ENCODE data around the gene AKT3. TPM values are rescaled to one million over a fixed set of nuclear protein-coding genes. Genes with fewer than 3 reads are reported as not detected.

The AKT3 gene
- total RNA-seq, 1 experiment from 2014 or later, result 31.9 TPM

- H3K4me3 Mint-ChIP-seq (ENCODE audit: unreplicated experiment), result no peak overlapping the region
- H3K27me3 Mint-ChIP-seq (ENCODE audit: insufficient read depth, unreplicated experiment), result no peaks in the 10 kb centered on the region
- no peak for TF ChIP-seq CTCF (IDR thresholded peaks at IDR 0.05; ENCODE audit: unreplicated experiment)
- H3K27ac Mint-ChIP-seq (ENCODE audit: low read depth, unreplicated experiment), result no peak overlapping the region
- no peak for DNase-seq (ENCODE audit: unreplicated experiment)
- BruUV-seq (replicated peaks), result no TSS peak
- ChIA-PET POLR2A (interaction anchor here (0.6 to 1.4 kb wide), 2 partner anchors 55 to 205 kb away, joined by 3 to 4 read pairs; no protein-coding TSS in a partner anchor), CTCF (interaction anchor here (0.6 kb wide), 2 partner anchors 145 to 1012 kb away, joined by 3 to 4 read pairs; no protein-coding TSS in a partner anchor)
- intact Hi-C loops (cut with micrococcal nuclease), result no loop called here
- H3K9me3 Mint-ChIP-seq (ENCODE audit: unreplicated experiment), result peaks cover 8% of the 10 kb centered on the region
- peaks cover 5% of the 10 kb centered on the region for H3K4me1 Mint-ChIP-seq (ENCODE audit: insufficient read depth, unreplicated experiment)
- no peaks in the 10 kb centered on the region for H3K36me3 Mint-ChIP-seq (ENCODE audit: insufficient read depth, unreplicated experiment)
These were observed 203.2 kb downstream of the AKT3 start for GRCh38 chr1:243646841-243647240.

- no TSS peak for BruUV-seq (replicated peaks)
- H3K4me1 Mint-ChIP-seq (ENCODE audit: insufficient read depth, unreplicated experiment), result peaks cover 5% of the 10 kb centered on the region
These were observed 204.8 kb downstream of the AKT3 start for GRCh38 chr1:243645281-243645680.

GRCh38 chr1:243642936-243643335, 207.1 kb downstream of the AKT3 start:
- Mint-ChIP-seq H3K36me3 (ENCODE audit: insufficient read depth, unreplicated experiment) (no peaks in the 10 kb centered on the region), H3K9me3 (ENCODE audit: unreplicated experiment) (no peaks in the 10 kb centered on the region), H3K4me3 (ENCODE audit: unreplicated experiment) (no peak overlapping the region), H3K27ac (ENCODE audit: low read depth, unreplicated experiment) (no peak overlapping the region), H3K4me1 (ENCODE audit: insufficient read depth, unreplicated experiment) (peaks cover 5% of the 10 kb centered on the region), H3K27me3 (ENCODE audit: insufficient read depth, unreplicated experiment) (no peaks in the 10 kb centered on the region)
- ChIA-PET POLR2A (no interaction called here), CTCF (no interaction called here)
- DNase-seq (ENCODE audit: unreplicated experiment), result no peak
- TF ChIP-seq CTCF (IDR thresholded peaks at IDR 0.05; ENCODE audit: unreplicated experiment), result no peak
- BruUV-seq (replicated peaks), result no TSS peak
- intact Hi-C loops (cut with micrococcal nuclease), result no loop called here

More at GRCh38 chr1:243645281-243645680, 204.8 kb downstream of the AKT3 start:
- Mint-ChIP-seq H3K36me3 (ENCODE audit: insufficient read depth, unreplicated experiment) (no peaks in the 10 kb centered on the region), H3K27ac (ENCODE audit: low read depth, unreplicated experiment) (no peak overlapping the region), H3K9me3 (ENCODE audit: unreplicated experiment) (no peaks in the 10 kb centered on the region), H3K27me3 (ENCODE audit: insufficient read depth, unreplicated experiment) (no peaks in the 10 kb centered on the region), H3K4me3 (ENCODE audit: unreplicated experiment) (no peak overlapping the region)
- TF ChIP-seq CTCF (IDR thresholded peaks at IDR 0.05; ENCODE audit: unreplicated experiment), result no peak
- ChIA-PET POLR2A (interaction anchor here (0.6 to 1.7 kb wide), 2 partner anchors 11 to 13 kb away, joined by 3 to 5 read pairs; no protein-coding TSS in a partner anchor), CTCF (interaction anchor here (0.8 kb wide), 1 partner anchor 9 kb away, joined by 3 read pairs; no protein-coding TSS in a partner anchor)
- DNase-seq (ENCODE audit: unreplicated experiment), result no peak
- intact Hi-C loops (cut with micrococcal nuclease), result no loop called here

GRCh38 chr1:243639027-243639658, 210.9 kb downstream of the AKT3 start:
- CTCF ChIA-PET, result no interaction called here

More at GRCh38 chr1:243639027-243639658, 210.9 kb downstream of the AKT3 start:
- no peaks in the 10 kb centered on the region for H3K27me3 Mint-ChIP-seq (ENCODE audit: insufficient read depth, unreplicated experiment)
- H3K9me3 Mint-ChIP-seq (ENCODE audit: unreplicated experiment), result no peaks in the 10 kb centered on the region
- no peak for TF ChIP-seq CTCF (IDR thresholded peaks at IDR 0.05; ENCODE audit: unreplicated experiment)
- POLR2A ChIA-PET, result interaction anchor here (0.7 kb wide), 1 partner anchor 1458 kb away, joined by 3 read pairs; no protein-coding TSS in a partner anchor
- intact Hi-C loops (cut with micrococcal nuclease), result no loop called here
- peaks cover 5% of the 10 kb centered on the region for H3K4me1 Mint-ChIP-seq (ENCODE audit: insufficient read depth, unreplicated experiment)
- no peak for DNase-seq (ENCODE audit: unreplicated experiment)
- no peak overlapping the region for H3K4me3 Mint-ChIP-seq (ENCODE audit: unreplicated experiment)
- H3K27ac Mint-ChIP-seq (ENCODE audit: low read depth, unreplicated experiment), result no peak overlapping the region
- BruUV-seq (replicated peaks), result no TSS peak
- no peaks in the 10 kb centered on the region for H3K36me3 Mint-ChIP-seq (ENCODE audit: insufficient read depth, unreplicated experiment)

Data from MCF 10A (cell line).